Lower leg skin (tissue), 3 donors: ENCODE measurements around the gene RAB22A.

Source experiments
- CTCF ChIP-seq, 3 donors: fragments of 450-650 bp; IDR thresholded peaks; one replicate each; pipeline ENCODE4 v1.5.1; 2016; ENCODE audit warnings: antibody characterized with exemption in 3 of 3, mild to moderate bottlenecking in 3 of 3, moderate library complexity in 2 of 3
- POLR2A ChIP-seq, 2 donors: fragments of 450-650 bp; IDR thresholded peaks; one replicate each; pipeline ENCODE4 v1.6.1; 2016 to 2017; ENCODE audit warnings: antibody characterized with exemption in 2 of 2, mild to moderate bottlenecking in 1 of 2, moderate library complexity in 1 of 2

DNA sequence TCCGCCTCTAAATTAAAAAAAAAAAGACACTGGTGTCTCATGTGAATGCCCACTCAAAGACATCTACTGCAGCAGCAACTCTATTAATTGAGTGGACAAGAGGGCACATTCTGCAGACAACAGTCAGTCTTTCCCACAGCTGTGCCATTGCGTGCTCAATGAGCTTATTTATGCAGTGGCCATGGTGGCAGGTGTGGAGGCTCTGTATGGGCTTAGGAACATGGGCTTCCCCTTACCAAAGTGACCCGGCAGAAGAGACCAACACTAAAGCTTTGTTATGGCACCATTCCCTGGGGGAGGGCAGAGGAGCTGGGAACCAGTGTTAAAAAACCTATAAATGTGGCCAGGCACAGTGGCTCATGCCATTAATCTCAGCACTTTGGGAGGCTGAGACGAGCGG is 75.3 kb downstream of the RAB22A start:
- TF ChIP-seq CTCF (IDR thresholded peaks at IDR 0.05) (no peak), POLR2A (IDR thresholded peaks at IDR 0.05) (no peak)
